ENCODE results near the gene SLC25A47.
"Not testable (repeated sequence)": the region's sequence is repeated elsewhere in the genome, so short reads cannot be mapped to it uniquely, and the experiment has no call there.

Gene SLC25A47

GRCh38 chr14:100309028-100309737, 14.0 kb upstream of the SLC25A47 start:
- Mint-ChIP-seq H3K27me3 (peaks cover 2% of the 10 kb centered on the region), H3K4me3 (no peak overlapping the region), H3K4me1 (peaks cover 10% of the 10 kb centered on the region), H3K9me3 (no peaks in the 10 kb centered on the region), H3K36me3 (no peaks in the 10 kb centered on the region), H3K27ac (no peak overlapping the region)

GRCh38 chr14:100312110-100312876, 10.8 kb upstream of the SLC25A47 start:
- not testable (repeated sequence) for H3K36me3 Mint-ChIP-seq, H3K4me1 Mint-ChIP-seq, H3K9me3 Mint-ChIP-seq, H3K27ac Mint-ChIP-seq, H3K4me3 Mint-ChIP-seq, H3K27me3 Mint-ChIP-seq

- no peaks in the 10 kb centered on the region for H3K9me3 Mint-ChIP-seq
- no peak overlapping the region for H3K27ac Mint-ChIP-seq
- no peak overlapping the region for H3K4me3 Mint-ChIP-seq
- H3K36me3 Mint-ChIP-seq, result no peaks in the 10 kb centered on the region
- H3K4me1 Mint-ChIP-seq, result peaks cover 4% of the 10 kb centered on the region
- no peaks in the 10 kb centered on the region for H3K27me3 Mint-ChIP-seq
These were observed 10.2 kb upstream of the SLC25A47 start for GRCh38 chr14:100312877-100313400.

- Mint-ChIP-seq H3K27me3 (no peaks in the 10 kb centered on the region), H3K27ac (no peak overlapping the region), H3K9me3 (no peaks in the 10 kb centered on the region), H3K4me3 (no peak overlapping the region), H3K36me3 (no peaks in the 10 kb centered on the region), H3K4me1 (peaks cover 5% of the 10 kb centered on the region)
These were observed 9.5 kb upstream of the SLC25A47 start for GRCh38 chr14:100313464-100314230.

- H3K4me1 Mint-ChIP-seq, result peaks cover 5% of the 10 kb centered on the region
- no peaks in the 10 kb centered on the region for H3K9me3 Mint-ChIP-seq
- H3K27me3 Mint-ChIP-seq, result no peaks in the 10 kb centered on the region
- no peaks in the 10 kb centered on the region for H3K36me3 Mint-ChIP-seq
- no peak overlapping the region for H3K4me3 Mint-ChIP-seq
- peak overlapping the region; percentile 12 for H3K27ac Mint-ChIP-seq
These were observed 8.4 kb upstream of the SLC25A47 start for GRCh38 chr14:100314724-100315123.

- no peaks in the 10 kb centered on the region for H3K36me3 Mint-ChIP-seq
- H3K9me3 Mint-ChIP-seq, result no peaks in the 10 kb centered on the region
- H3K4me3 Mint-ChIP-seq, result no peak overlapping the region
- no peak overlapping the region for H3K27ac Mint-ChIP-seq
- peaks cover 5% of the 10 kb centered on the region for H3K4me1 Mint-ChIP-seq
- H3K27me3 Mint-ChIP-seq, result no peaks in the 10 kb centered on the region
These were observed 5.8 kb upstream of the SLC25A47 start for GRCh38 chr14:100317389-100317788.

GRCh38 chr14:100317912-100318808, 5.0 kb upstream of the SLC25A47 start:
- H3K9me3 Mint-ChIP-seq, result no peaks in the 10 kb centered on the region
- H3K27ac Mint-ChIP-seq, result no peak overlapping the region

GRCh38 chr14:100320157-100320856, 2.8 kb upstream of the SLC25A47 start:
- Mint-ChIP-seq H3K4me3 (no peak overlapping the region), H3K4me1 (peaks cover 5% of the 10 kb centered on the region), H3K36me3 (no peaks in the 10 kb centered on the region), H3K27ac (no peak overlapping the region), H3K9me3 (no peaks in the 10 kb centered on the region), H3K27me3 (no peaks in the 10 kb centered on the region)

More at GRCh38 chr14:100317912-100318808, 5.0 kb upstream of the SLC25A47 start:
- Mint-ChIP-seq H3K36me3 (no peaks in the 10 kb centered on the region), H3K4me3 (peak overlapping the region; percentile 73), H3K4me1 (peaks cover 5% of the 10 kb centered on the region), H3K27me3 (no peaks in the 10 kb centered on the region)

- Mint-ChIP-seq H3K4me1 (peaks cover 5% of the 10 kb centered on the region), H3K27me3 (no peaks in the 10 kb centered on the region), H3K36me3 (no peaks in the 10 kb centered on the region), H3K9me3 (no peaks in the 10 kb centered on the region), H3K27ac (no peak overlapping the region), H3K4me3 (no peak overlapping the region)
These were observed 1.5 kb upstream of the SLC25A47 start for GRCh38 chr14:100321473-100322137.

GRCh38 chr14:100322138-100322957, 791 bp upstream of the SLC25A47 start:
- no peaks in the 10 kb centered on the region for H3K27me3 Mint-ChIP-seq
- H3K27ac Mint-ChIP-seq, result peak overlapping the region; percentile 55
- peaks cover 5% of the 10 kb centered on the region for H3K4me1 Mint-ChIP-seq
- no peak overlapping the region for H3K4me3 Mint-ChIP-seq
- H3K36me3 Mint-ChIP-seq, result no peaks in the 10 kb centered on the region
- no peaks in the 10 kb centered on the region for H3K9me3 Mint-ChIP-seq

GRCh38 chr14:100323942-100324307, 786 bp downstream of the SLC25A47 start:
- Mint-ChIP-seq H3K9me3 (no peaks in the 10 kb centered on the region), H3K4me1 (no peaks in the 10 kb centered on the region), H3K27me3 (no peaks in the 10 kb centered on the region), H3K36me3 (no peaks in the 10 kb centered on the region), H3K4me3 (no peak overlapping the region), H3K27ac (no peak overlapping the region)

- no peak overlapping the region for H3K27ac Mint-ChIP-seq
- no peaks in the 10 kb centered on the region for H3K4me1 Mint-ChIP-seq
- no peaks in the 10 kb centered on the region for H3K36me3 Mint-ChIP-seq
- H3K9me3 Mint-ChIP-seq, result no peaks in the 10 kb centered on the region
- H3K4me3 Mint-ChIP-seq, result no peak overlapping the region
- H3K27me3 Mint-ChIP-seq, result no peaks in the 10 kb centered on the region
These were observed 2.1 kb downstream of the SLC25A47 start for GRCh38 chr14:100325231-100325632.

GRCh38 chr14:100325958-100326357, 2.8 kb downstream of the SLC25A47 start:
- Mint-ChIP-seq H3K4me1 (no peaks in the 10 kb centered on the region), H3K36me3 (no peaks in the 10 kb centered on the region), H3K27me3 (no peaks in the 10 kb centered on the region), H3K4me3 (no peak overlapping the region), H3K9me3 (no peaks in the 10 kb centered on the region), H3K27ac (no peak overlapping the region)
